ENCODE data around the gene VAT1L.

VAT1L gene

DNA sequence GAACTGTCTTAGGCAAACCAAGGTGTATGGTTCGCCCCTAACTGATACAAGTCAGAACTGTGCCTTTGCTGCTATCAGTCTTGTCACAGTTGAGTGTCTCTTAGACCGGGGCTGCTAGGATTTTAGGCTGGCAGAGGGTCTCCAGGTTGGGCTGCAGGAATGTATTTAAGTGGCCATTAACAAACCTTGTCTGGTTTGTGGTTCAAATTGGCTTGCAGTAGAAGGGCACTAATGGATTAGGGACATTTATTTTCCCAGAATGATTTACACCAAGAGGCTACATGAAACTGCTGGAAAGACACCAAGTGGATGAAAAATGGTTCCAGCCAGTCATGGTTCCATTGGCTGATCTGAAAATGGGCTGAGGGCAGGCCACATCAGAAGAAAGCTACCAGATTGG lies 5.1 kb downstream of the VAT1L start:
- H4K20me1 ChIP-seq (ENCODE audit: insufficient read depth, low read length), result no peaks in the 10 kb centered on the region
- H3K27me3 ChIP-seq (ENCODE audit: insufficient read depth, low read length, poor library complexity), result no peaks in the 10 kb centered on the region
- no peak overlapping the region for H2AFZ ChIP-seq (ENCODE audit: low read depth, low read length)
- H3K4me3 ChIP-seq (ENCODE audit: low read depth in 1 of 2, low read length in 2 of 2), result no peak overlapping the region
- no peaks in the 10 kb centered on the region for H3K4me1 ChIP-seq (ENCODE audit: insufficient read depth, low read length)
- no peak overlapping the region for H3K9ac ChIP-seq (ENCODE audit: low read depth, low read length)
- no peaks in the 10 kb centered on the region for H3K9me3 ChIP-seq (ENCODE audit: insufficient read depth, low read length, severe bottlenecking)
- H3K36me3 ChIP-seq (ENCODE audit: insufficient read depth, low read length), result no peaks in the 10 kb centered on the region
- no peaks in the 10 kb centered on the region for H3K79me2 ChIP-seq (ENCODE audit: insufficient read depth, low read length)
- ATAC-seq (ENCODE audit: insufficient read depth, low read depth), result no peak
- no peak overlapping the region for H3K27ac ChIP-seq (ENCODE audit: low read length)
- TF ChIP-seq, protein P1, sequence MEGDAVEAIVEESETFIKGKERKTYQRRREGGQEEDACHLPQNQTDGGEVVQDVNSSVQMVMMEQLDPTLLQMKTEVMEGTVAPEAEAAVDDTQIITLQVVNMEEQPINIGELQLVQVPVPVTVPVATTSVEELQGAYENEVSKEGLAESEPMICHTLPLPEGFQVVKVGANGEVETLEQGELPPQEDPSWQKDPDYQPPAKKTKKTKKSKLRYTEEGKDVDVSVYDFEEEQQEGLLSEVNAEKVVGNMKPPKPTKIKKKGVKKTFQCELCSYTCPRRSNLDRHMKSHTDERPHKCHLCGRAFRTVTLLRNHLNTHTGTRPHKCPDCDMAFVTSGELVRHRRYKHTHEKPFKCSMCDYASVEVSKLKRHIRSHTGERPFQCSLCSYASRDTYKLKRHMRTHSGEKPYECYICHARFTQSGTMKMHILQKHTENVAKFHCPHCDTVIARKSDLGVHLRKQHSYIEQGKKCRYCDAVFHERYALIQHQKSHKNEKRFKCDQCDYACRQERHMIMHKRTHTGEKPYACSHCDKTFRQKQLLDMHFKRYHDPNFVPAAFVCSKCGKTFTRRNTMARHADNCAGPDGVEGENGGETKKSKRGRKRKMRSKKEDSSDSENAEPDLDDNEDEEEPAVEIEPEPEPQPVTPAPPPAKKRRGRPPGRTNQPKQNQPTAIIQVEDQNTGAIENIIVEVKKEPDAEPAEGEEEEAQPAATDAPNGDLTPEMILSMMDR (IDR thresholded peaks at IDR 0.05; ENCODE audit: borderline replicate concordance, extremely low read depth, low read length, poor library complexity, severe bottlenecking), result no peak
- TF ChIP-seq EZH2 (IDR thresholded peaks at IDR 0.05; ENCODE audit: borderline replicate concordance, low read depth, low read length, severe bottlenecking), result no peak
- H3K4me2 ChIP-seq (ENCODE audit: insufficient read depth, low read length), result no peak overlapping the region
- no peak for DNase-seq

DNA sequence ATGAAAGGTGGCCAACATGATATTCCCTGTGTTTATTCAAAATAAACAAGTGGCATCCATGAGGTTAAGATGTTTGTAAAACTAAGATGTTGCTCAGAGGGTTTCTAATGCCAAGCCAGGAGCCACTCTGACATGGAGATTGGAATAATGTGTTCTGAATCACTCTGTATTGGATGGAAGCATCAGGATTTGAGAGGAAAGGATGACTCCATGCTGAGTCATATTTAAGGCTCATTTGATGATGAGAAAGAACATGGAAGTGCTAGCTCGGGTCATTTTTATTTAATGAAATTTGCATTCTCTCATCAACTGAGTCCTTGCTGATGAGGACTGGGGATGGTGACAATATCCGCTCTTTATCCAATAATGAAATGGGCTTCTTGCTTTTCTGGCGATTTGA lies 6.2 kb downstream of the VAT1L start:
- no peak overlapping the region for H3K4me2 ChIP-seq (ENCODE audit: insufficient read depth, low read length)
- H3K9ac ChIP-seq (ENCODE audit: low read depth, low read length), result no peak overlapping the region
- no peaks in the 10 kb centered on the region for H3K79me2 ChIP-seq (ENCODE audit: insufficient read depth, low read length)
- H2AFZ ChIP-seq (ENCODE audit: low read depth, low read length), result no peak overlapping the region
- H3K4me1 ChIP-seq (ENCODE audit: insufficient read depth, low read length), result no peaks in the 10 kb centered on the region
- no peak overlapping the region for H3K27ac ChIP-seq (ENCODE audit: low read length)
- peaks cover 3% of the 10 kb centered on the region for H3K27me3 ChIP-seq (ENCODE audit: insufficient read depth, low read length, poor library complexity)
- H3K36me3 ChIP-seq (ENCODE audit: insufficient read depth, low read length), result no peaks in the 10 kb centered on the region
- no peaks in the 10 kb centered on the region for H3K9me3 ChIP-seq (ENCODE audit: insufficient read depth, low read length, severe bottlenecking)
- no peak for TF ChIP-seq EZH2 (IDR thresholded peaks at IDR 0.05; ENCODE audit: borderline replicate concordance, low read depth, low read length, severe bottlenecking)
- TF ChIP-seq, protein P1 (IDR thresholded peaks at IDR 0.05; ENCODE audit: borderline replicate concordance, extremely low read depth, low read length, poor library complexity, severe bottlenecking), result no peak
- H3K4me3 ChIP-seq (ENCODE audit: low read depth in 1 of 2, low read length in 2 of 2), result no peak overlapping the region
- DNase-seq (no peak), ATAC-seq (ENCODE audit: insufficient read depth, low read depth) (no peak)
- H4K20me1 ChIP-seq (ENCODE audit: insufficient read depth, low read length), result no peaks in the 10 kb centered on the region

DNA sequence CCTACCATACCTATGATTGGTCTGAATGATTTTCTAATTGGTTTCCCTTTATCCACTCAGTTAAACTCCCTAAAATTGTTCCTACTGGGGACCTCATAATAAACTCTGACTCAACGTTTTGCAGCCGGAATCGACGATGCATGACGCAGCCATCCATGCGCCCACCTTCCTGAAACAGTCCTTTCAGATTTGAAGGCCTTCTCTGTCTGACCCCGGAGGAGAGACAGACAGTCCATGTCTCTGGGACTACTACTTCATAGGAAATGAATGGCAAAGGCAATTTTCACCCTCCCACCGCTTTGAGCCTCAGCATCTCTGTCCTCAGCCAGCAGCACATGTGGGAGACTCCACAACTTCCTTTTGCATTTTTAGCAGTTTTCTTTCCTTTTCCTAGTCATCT lies 13.5 kb downstream of the VAT1L start:
- Histone ChIP-seq H4K20me1 (ENCODE audit: insufficient read depth, low read length) (no peaks in the 10 kb centered on the region), H3K27ac (ENCODE audit: low read length) (no peak overlapping the region), H3K4me1 (ENCODE audit: insufficient read depth, low read length) (no peaks in the 10 kb centered on the region), H3K79me2 (ENCODE audit: insufficient read depth, low read length) (no peaks in the 10 kb centered on the region), H3K4me2 (ENCODE audit: insufficient read depth, low read length) (no peak overlapping the region), H3K27me3 (ENCODE audit: insufficient read depth, low read length, poor library complexity) (peaks cover 6% of the 10 kb centered on the region), H3K9ac (ENCODE audit: low read depth, low read length) (no peak overlapping the region), H3K36me3 (ENCODE audit: insufficient read depth, low read length) (no peaks in the 10 kb centered on the region), H2AFZ (ENCODE audit: low read depth, low read length) (no peak overlapping the region), H3K9me3 (ENCODE audit: insufficient read depth, low read length, severe bottlenecking) (no peaks in the 10 kb centered on the region), H3K4me3 (ENCODE audit: low read depth in 1 of 2, low read length in 2 of 2) (no peak overlapping the region)
- ATAC-seq (ENCODE audit: insufficient read depth, low read depth) (no peak), DNase-seq (no peak)
- no peak for TF ChIP-seq EZH2 (IDR thresholded peaks at IDR 0.05; ENCODE audit: borderline replicate concordance, low read depth, low read length, severe bottlenecking)
- TF ChIP-seq, protein P1 (IDR thresholded peaks at IDR 0.05; ENCODE audit: borderline replicate concordance, extremely low read depth, low read length, poor library complexity, severe bottlenecking), result no peak

DNA sequence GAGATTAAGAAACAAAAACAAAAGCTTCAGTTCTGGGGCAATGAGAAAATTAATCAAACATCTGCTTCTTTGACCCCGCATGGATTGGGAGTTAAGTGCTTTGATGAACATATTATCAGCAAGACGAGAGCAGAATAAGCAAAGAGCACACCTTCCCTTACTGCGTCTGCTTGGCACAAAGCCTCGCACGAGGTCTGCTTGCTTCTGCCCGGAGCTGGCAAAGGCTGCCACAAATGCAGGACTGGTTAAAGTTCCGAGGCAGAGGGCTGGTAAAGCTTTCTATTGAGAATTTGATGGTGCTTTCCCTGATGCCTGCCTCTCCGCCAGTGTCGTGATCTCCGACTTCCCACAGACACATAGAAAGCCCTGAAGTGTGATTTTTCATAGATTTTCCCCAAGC lies 17.0 kb downstream of the VAT1L start:
- Histone ChIP-seq H3K79me2 (ENCODE audit: insufficient read depth, low read length) (no peaks in the 10 kb centered on the region), H3K4me3 (ENCODE audit: low read depth in 1 of 2, low read length in 2 of 2) (no peak overlapping the region), H3K27ac (ENCODE audit: low read length) (no peak overlapping the region), H3K9ac (ENCODE audit: low read depth, low read length) (no peak overlapping the region), H3K36me3 (ENCODE audit: insufficient read depth, low read length) (no peaks in the 10 kb centered on the region), H3K9me3 (ENCODE audit: insufficient read depth, low read length, severe bottlenecking) (no peaks in the 10 kb centered on the region), H2AFZ (ENCODE audit: low read depth, low read length) (no peak overlapping the region), H3K4me2 (ENCODE audit: insufficient read depth, low read length) (no peak overlapping the region), H4K20me1 (ENCODE audit: insufficient read depth, low read length) (no peaks in the 10 kb centered on the region), H3K27me3 (ENCODE audit: insufficient read depth, low read length, poor library complexity) (peaks cover 1% of the 10 kb centered on the region), H3K4me1 (ENCODE audit: insufficient read depth, low read length) (no peaks in the 10 kb centered on the region)
- no peak for ATAC-seq (ENCODE audit: insufficient read depth, low read depth)
- DNase-seq, result no peak
- TF ChIP-seq, protein P1 (IDR thresholded peaks at IDR 0.05; ENCODE audit: borderline replicate concordance, extremely low read depth, low read length, poor library complexity, severe bottlenecking), result no peak
- no peak for TF ChIP-seq EZH2 (IDR thresholded peaks at IDR 0.05; ENCODE audit: borderline replicate concordance, low read depth, low read length, severe bottlenecking)
